HepG2 (cell line): Measurements from ENCODE around the gene TLCD1. TPM values are rescaled to one million over a fixed set of nuclear protein-coding genes. Genes with fewer than 3 reads are reported as not detected.

Experiments
- ATAD3A ChIP-seq: sonication (generic); formaldehyde crosslinking; IDR thresholded peaks from 2 replicates; pipeline ENCODE4 v1.4.0; 2020; ENCODE audit warnings: missing genetic modification reagents
- GABPA ChIP-seq, 2 experiments: IDR thresholded peaks; 2 replicates each; pipeline ENCODE4 v1.6.1; 2011 to 2016; ENCODE audit warnings: low read depth in 2 of 2, low read length in 1 of 2, missing biosample characterization in 1 of 2, missing genetic modification characterization in 1 of 2
- HNRNPK ChIP-seq: fragments of 200-400 bp; formaldehyde crosslinking; IDR thresholded peaks from 2 replicates; pipeline ENCODE4 v1.6.1; 2018; ENCODE audit warnings: low read length, low read depth, moderate library complexity, mild to moderate bottlenecking; ENCODE audit not compliant: poor library complexity, severe bottlenecking
- KMT2A ChIP-seq: sonication (generic); formaldehyde crosslinking; IDR thresholded peaks from 2 replicates; pipeline ENCODE4 v1.4.0; 2020; ENCODE audit warnings: missing genetic modification reagents
- PAWR ChIP-seq: sonication (generic); formaldehyde crosslinking; IDR thresholded peaks from 2 replicates; pipeline ENCODE4 v1.4.0; 2020; ENCODE audit warnings: missing genetic modification reagents, mild to moderate bottlenecking, borderline replicate concordance
- SOX5 ChIP-seq: IDR thresholded peaks from 2 replicates; pipeline ENCODE4 v1.6.1; 2016; ENCODE audit warnings: borderline replicate concordance
- USF2 ChIP-seq, 2 experiments: sonication (generic) in 1 of 2; formaldehyde crosslinking in 1 of 2; IDR thresholded peaks; 2 replicates each; pipeline versions ENCODE4 v1.5.1 to v1.6.1; 2011 to 2020; ENCODE audit warnings: borderline replicate concordance in 1 of 2, low read depth in 1 of 2, low read length in 1 of 2, mild to moderate bottlenecking in 1 of 2, missing genetic modification reagents in 1 of 2, moderate library complexity in 1 of 2
- ZBTB44 ChIP-seq: sonication (generic); formaldehyde crosslinking; IDR thresholded peaks from 2 replicates; pipeline ENCODE4 v1.4.0; 2020; ENCODE audit warnings: missing genetic modification reagents
- ZGPAT ChIP-seq: IDR thresholded peaks from 2 replicates; pipeline ENCODE4 v1.6.1; 2016; ENCODE audit warnings: mild to moderate bottlenecking
- ZNF510 ChIP-seq: sonication (generic); formaldehyde crosslinking; IDR thresholded peaks from 2 replicates; pipeline ENCODE4 v1.4.0; 2020; ENCODE audit warnings: low read depth, mild to moderate bottlenecking, missing genetic modification reagents
- ZNF512 ChIP-seq: sonication (generic); formaldehyde crosslinking; IDR thresholded peaks from 2 replicates; pipeline ENCODE4 v1.4.0; 2020; ENCODE audit warnings: mild to moderate bottlenecking, missing genetic modification reagents
- ZSCAN29 ChIP-seq: sonication (generic); formaldehyde crosslinking; conservative IDR thresholded peaks from 2 replicates; pipeline ENCODE4 v1.4.0; 2020; ENCODE audit warnings: mild to moderate bottlenecking, missing genetic modification reagents
- ZZZ3 ChIP-seq: sonication (generic); formaldehyde crosslinking; IDR thresholded peaks from 2 replicates; pipeline ENCODE4 v1.4.0; 2020; ENCODE audit warnings: missing genetic modification reagents, mild to moderate bottlenecking, borderline replicate concordance
- polyA plus RNA-seq, 8 experiments: library from polyadenylated mRNA; depleted of rRNA in 3 of 8; stranded (reverse) in 7 of 8; unstranded in 1 of 8; fragments of >200 nt; fragmentation: Illumina TruSeq in 4 of 8; extraction: Trizol in 4 of 8; gene quantifications; 2 replicates each; pipeline versions ENCODE4 v1.2.1 to v1.2.3, GENCODE V29; 2011 to 2016; ENCODE audit warnings: low read depth in 4 of 8, missing spikeins in 1 of 8, mixed read lengths in 1 of 8; ENCODE audit not compliant: insufficient read depth in 1 of 8
- total RNA-seq, 5 experiments: library from RNA; depleted of rRNA; stranded (reverse); fragments of >200 nt; fragmentation: Illumina TruSeq; extraction: Trizol; gene quantifications; 2 replicates each; pipeline ENCODE4 v1.2.3, GENCODE V29; 2016; ENCODE audit warnings: low read depth in 1 of 5
- TF ChIP-seq, protein P1 (sequence below), 2 experiments: fragments of 450-650 bp in 1 of 2; sonication (generic) in 1 of 2; formaldehyde crosslinking; IDR thresholded peaks; 2 replicates each; pipeline versions ENCODE4 v1.5.0 to v1.8.0; 2020 to 2022; ENCODE audit warnings: mild to moderate bottlenecking in 1 of 2, missing genetic modification reagents in 1 of 2
- TF ChIP-seq, protein P2 (sequence below): IDR thresholded peaks from 2 replicates; pipeline ENCODE4 v1.6.1; 2016
- TF ChIP-seq, protein P3 (sequence below): IDR thresholded peaks from 2 replicates; pipeline ENCODE4 v1.6.1; 2016; ENCODE audit warnings: missing compliant biosample characterization, missing genetic modification reagents, borderline replicate concordance

Gene TLCD1
- total and polyA plus RNA-seq, 2 of the 13 experiments (the other 11 are each of a cell fraction or from before 2014, with no cell fraction given) = 14.9 to 19.6 TPM

DNA sequence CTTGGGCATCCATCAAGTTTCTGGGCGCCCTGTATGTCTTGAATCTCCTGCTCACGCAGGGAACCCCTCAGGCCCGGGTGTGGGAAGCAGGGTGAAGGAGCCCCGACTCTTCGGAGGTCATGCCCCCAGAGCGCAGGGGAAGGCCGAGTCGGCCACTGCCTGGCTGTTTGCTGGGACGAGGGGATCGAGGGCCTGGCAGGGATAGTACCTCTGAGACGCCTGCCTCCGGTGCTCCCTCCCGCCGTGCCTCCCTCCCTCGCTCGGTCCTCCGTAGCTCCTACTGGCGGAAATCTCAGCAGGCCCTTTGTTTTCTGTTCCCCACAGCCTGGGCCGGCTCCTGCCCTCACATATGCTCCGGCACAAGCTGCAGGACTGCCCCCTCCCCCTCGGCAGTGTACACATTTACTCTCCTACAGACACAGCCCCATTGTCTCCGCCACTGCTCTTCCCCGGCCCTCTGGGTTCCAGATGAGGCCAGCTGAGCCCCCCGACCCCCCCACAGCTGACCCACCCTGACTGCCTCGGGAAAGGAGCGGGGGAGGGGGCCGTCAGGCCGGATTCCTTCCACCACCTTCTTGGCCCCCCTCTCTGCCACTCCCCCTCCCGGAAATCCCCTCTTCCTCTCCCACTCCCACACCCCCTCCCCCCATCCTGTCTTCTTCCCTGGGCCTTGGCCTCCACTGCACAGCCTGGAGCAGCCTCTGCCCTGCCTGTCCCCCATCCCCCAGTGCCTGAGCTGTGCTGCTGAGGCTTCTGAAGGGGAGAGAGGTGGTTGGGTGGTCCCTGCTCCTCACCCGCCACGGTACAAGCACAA lies 19.1 kb upstream of the TLCD1 start (continued):
- no peak for TF ChIP-seq ZZZ3 (CRISPR knock-in tag)
- TF ChIP-seq ZNF510 (CRISPR knock-in tag) = no peak
- no peak for TF ChIP-seq ZNF512
- TF ChIP-seq ATAD3A (CRISPR knock-in tag) = no peak
- no peak for TF ChIP-seq KMT2A
- TF ChIP-seq, protein P1, sequence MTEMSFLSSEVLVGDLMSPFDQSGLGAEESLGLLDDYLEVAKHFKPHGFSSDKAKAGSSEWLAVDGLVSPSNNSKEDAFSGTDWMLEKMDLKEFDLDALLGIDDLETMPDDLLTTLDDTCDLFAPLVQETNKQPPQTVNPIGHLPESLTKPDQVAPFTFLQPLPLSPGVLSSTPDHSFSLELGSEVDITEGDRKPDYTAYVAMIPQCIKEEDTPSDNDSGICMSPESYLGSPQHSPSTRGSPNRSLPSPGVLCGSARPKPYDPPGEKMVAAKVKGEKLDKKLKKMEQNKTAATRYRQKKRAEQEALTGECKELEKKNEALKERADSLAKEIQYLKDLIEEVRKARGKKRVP (CRISPR knock-in tag; IDR thresholded peaks at IDR 0.05) = no peak
- no peak for TF ChIP-seq GABPA (IDR thresholded peaks at IDR 0.05; ENCODE audit: low read depth, low read length)
- TF ChIP-seq GABPA (CRISPR knock-in tag; IDR thresholded peaks at IDR 0.05; ENCODE audit: low read depth) = peak; percentile 21; the same call in 1 of the 2 replicates
- TF ChIP-seq ZBTB44 (CRISPR knock-in tag) = no peak
- peak; percentile 79; the same call in 1 of the 2 replicates for TF ChIP-seq SOX5 (CRISPR knock-in tag)
- TF ChIP-seq, protein P2, sequence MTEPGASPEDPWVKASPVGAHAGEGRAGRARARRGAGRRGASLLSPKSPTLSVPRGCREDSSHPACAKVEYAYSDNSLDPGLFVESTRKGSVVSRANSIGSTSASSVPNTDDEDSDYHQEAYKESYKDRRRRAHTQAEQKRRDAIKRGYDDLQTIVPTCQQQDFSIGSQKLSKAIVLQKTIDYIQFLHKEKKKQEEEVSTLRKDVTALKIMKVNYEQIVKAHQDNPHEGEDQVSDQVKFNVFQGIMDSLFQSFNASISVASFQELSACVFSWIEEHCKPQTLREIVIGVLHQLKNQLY (CRISPR knock-in tag) = 0 out of 2 replicates have a peak, but pooled peaks have one; percentile 28
- TF ChIP-seq ZSCAN29 (CRISPR knock-in tag) = peak; percentile 69; the same call in 1 of the 2 replicates
- no peak for TF ChIP-seq USF2 (IDR thresholded peaks at IDR 0.05; ENCODE audit: low read depth, low read length)
- TF ChIP-seq USF2 (CRISPR knock-in tag; IDR thresholded peaks at IDR 0.05; ENCODE audit: borderline replicate concordance) = no peak
- TF ChIP-seq, protein P3, sequence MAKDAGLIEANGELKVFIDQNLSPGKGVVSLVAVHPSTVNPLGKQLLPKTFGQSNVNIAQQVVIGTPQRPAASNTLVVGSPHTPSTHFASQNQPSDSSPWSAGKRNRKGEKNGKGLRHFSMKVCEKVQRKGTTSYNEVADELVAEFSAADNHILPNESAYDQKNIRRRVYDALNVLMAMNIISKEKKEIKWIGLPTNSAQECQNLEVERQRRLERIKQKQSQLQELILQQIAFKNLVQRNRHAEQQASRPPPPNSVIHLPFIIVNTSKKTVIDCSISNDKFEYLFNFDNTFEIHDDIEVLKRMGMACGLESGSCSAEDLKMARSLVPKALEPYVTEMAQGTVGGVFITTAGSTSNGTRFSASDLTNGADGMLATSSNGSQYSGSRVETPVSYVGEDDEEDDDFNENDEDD (CRISPR knock-in tag) = no peak
- TF ChIP-seq HNRNPK = peak; percentile 72
- TF ChIP-seq PAWR (CRISPR knock-in tag) = no peak
- peak; percentile 20; the same call in 1 of the 2 replicates for TF ChIP-seq ZGPAT (CRISPR knock-in tag)
